ENCODE measurements around the gene IBSP. TPM values are rescaled to one million over a fixed set of nuclear protein-coding genes. Genes with fewer than 3 reads are reported as not detected.

IBSP gene
- total RNA-seq, 2 donors from 2014 or later: not detected

Other genes starting within 250 kb of the IBSP start
- not detected for gene DSPP, start 191.0 kb upstream of the IBSP start, total RNA-seq
- not detected for gene DMP1, start 149.3 kb upstream of the IBSP start, total RNA-seq
- gene MEPE, start 33.4 kb downstream of the IBSP start, total RNA-seq: not detected
- gene SPP1, start 176.2 kb downstream of the IBSP start, total RNA-seq: 100 to 1,000 TPM; 179 to 553 TPM
- 10 to 100 TPM; 58.1 to 93.8 TPM for gene PKD2, start 208.1 kb downstream of the IBSP start, total RNA-seq